Activated CD8-positive, alpha-beta T cell treated with anti-CD3 and anti-CD28 coated beads for 36 hours (primary cell): ENCODE measurements around the gene ASAP3. TPM values are rescaled to one million over a fixed set of nuclear protein-coding genes. Genes with fewer than 3 reads are reported as not detected.
"Not testable (repeated sequence)": the region's sequence is repeated elsewhere in the genome, so short reads cannot be mapped to it uniquely, and the experiment has no call there.

Experiments
- ATAC-seq: fragments of 200-7000 bp; cut with Tn5 transposase; one replicate; pipeline ENCODE4 v1.10.0; 2021; ENCODE audit warnings: mild to moderate bottlenecking, moderate library complexity
- CTCF ChIA-PET: fragments of 350-600 bp; sonication (Branson Sonifier 250); formaldehyde crosslinking; loops from one replicate; lab custom pipeline; 2021; ENCODE audit warnings: antibody characterized with exemption; lab: Charles Lee
- POLR2A ChIA-PET: fragments of 350-600 bp; sonication (Branson Sonifier 250); formaldehyde crosslinking; loops from one replicate; lab custom pipeline; 2021; ENCODE audit warnings: antibody characterized with exemption; lab: Charles Lee
- DNase-seq: peaks from one replicate; pipeline ENCODE4 v3.0.0-alpha.2; 2020
- H3K27ac Mint-ChIP-seq: one replicate; pipeline ENCODE4 v1.8.0; 2021; ENCODE audit warnings: mild to moderate bottlenecking, mixed read lengths
- H3K27me3 Mint-ChIP-seq: one replicate; pipeline ENCODE4 v1.8.0; 2021; ENCODE audit warnings: mixed read lengths
- H3K36me3 Mint-ChIP-seq: one replicate; pipeline ENCODE4 v1.8.0; 2021; ENCODE audit warnings: low read depth, mixed read lengths
- H3K4me1 Mint-ChIP-seq: one replicate; pipeline ENCODE4 v1.8.0; 2021; ENCODE audit warnings: low read depth, mixed read lengths
- H3K4me3 Mint-ChIP-seq: one replicate; pipeline ENCODE4 v1.8.0; 2021; ENCODE audit warnings: mild to moderate bottlenecking, moderate library complexity, mixed read lengths
- H3K9me3 Mint-ChIP-seq: one replicate; pipeline ENCODE4 v1.8.0; 2021; ENCODE audit warnings: mixed read lengths
- intact Hi-C: fragments of 100-400 bp; cut with micrococcal nuclease; formaldehyde crosslinking; loops from one replicate; pipeline ENCODE4 v1.10.0; 2022
- total RNA-seq, 2 experiments: library from RNA; stranded (reverse); gene quantifications; one replicate each; pipeline ENCODE4 v1.2.3, GENCODE V29; 2021
- TF ChIP-seq, protein P1 (sequence below): fragments of 200-600 bp; IDR thresholded peaks from one replicate; pipeline ENCODE4 v1.8.0; 2022; ENCODE audit warnings: antibody characterized with exemption, mild to moderate bottlenecking

The ASAP3 gene
- total RNA-seq, 2 experiments from 2014 or later, result 0.29 to 0.74 TPM

DNA sequence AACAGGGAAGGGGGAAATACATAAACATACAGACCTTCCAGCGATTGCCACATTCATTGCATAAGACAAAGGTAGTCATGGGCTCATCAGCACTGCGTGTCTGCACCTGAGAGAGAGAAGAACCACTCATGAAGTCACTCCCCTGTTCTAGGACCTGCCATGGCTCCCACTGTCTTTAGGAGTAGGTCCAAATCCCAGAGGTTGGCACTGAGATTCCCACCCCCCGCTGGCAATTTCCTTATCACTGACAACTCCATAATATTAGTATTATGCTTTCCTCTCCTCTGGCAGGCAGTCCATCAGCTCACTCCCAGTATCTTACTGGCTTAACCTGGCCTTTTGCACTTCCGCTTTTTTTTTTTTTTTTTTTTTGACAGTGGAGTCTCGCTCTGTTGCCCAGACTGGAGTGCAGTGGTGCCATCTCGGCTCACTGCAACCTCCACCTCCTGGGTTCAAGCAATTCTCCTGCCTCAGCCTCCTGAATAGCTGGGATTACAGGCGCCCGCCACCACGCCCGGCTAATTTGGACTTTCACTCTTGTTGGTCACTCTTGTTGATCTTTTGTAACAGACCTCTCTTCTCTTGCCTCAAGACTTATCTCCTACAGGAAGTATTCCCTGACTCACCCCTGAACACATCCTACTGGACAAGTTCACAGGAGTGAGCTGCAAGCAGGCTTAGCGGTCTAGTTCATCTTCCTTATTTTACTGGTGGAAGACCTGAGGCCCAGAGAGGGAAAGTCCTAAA lies 99.5 kb downstream of the ASAP3 start:
- ChIA-PET POLR2A (no interaction called here), CTCF (no interaction called here)
- Mint-ChIP-seq H3K27ac (no peak overlapping the region), H3K4me3 (no peak overlapping the region), H3K9me3 (no peaks in the 10 kb centered on the region), H3K27me3 (no peaks in the 10 kb centered on the region), H3K4me1 (no peaks in the 10 kb centered on the region), H3K36me3 (peaks cover 2% of the 10 kb centered on the region)
- intact Hi-C loops, result no loop called here
- no peak for ATAC-seq
- TF ChIP-seq, protein P1, sequence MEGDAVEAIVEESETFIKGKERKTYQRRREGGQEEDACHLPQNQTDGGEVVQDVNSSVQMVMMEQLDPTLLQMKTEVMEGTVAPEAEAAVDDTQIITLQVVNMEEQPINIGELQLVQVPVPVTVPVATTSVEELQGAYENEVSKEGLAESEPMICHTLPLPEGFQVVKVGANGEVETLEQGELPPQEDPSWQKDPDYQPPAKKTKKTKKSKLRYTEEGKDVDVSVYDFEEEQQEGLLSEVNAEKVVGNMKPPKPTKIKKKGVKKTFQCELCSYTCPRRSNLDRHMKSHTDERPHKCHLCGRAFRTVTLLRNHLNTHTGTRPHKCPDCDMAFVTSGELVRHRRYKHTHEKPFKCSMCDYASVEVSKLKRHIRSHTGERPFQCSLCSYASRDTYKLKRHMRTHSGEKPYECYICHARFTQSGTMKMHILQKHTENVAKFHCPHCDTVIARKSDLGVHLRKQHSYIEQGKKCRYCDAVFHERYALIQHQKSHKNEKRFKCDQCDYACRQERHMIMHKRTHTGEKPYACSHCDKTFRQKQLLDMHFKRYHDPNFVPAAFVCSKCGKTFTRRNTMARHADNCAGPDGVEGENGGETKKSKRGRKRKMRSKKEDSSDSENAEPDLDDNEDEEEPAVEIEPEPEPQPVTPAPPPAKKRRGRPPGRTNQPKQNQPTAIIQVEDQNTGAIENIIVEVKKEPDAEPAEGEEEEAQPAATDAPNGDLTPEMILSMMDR, result no peak
- no peak for DNase-seq

DNA sequence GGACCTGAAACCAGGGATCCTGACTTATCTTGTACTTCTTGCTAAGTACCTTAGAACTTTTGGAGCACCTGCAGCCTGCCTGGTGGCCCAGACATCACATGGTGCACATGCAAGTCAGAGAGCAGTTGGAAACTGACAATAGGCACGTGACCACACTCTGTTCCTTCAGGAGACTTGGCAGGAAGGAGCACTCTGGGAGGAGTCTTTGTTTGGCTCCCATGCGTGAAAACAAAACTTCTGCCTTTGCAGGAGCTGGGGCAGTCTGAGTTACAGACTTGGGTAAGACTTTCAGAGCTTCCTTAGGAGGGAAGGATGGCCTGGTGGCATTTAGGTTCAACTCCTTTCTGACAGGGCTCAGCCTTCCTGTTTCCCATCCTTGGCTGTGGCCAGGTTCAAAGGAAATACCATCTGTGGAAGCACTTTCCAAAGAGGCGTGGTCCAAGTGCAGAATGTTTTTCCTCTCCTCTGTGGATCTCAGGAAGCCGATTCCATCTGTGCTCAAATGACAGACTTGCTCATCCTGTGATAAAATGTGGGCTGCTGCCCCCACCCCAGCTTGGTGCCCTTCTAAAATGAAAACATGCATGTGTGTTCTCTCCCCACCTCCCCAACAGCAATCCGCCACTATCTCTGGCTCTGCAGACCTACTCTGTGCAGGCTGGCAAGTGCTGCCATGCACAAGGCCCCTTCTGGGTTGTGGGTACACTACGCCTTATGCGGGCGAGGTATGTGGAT lies 100.2 kb downstream of the ASAP3 start:
- ATAC-seq (no peak), DNase-seq (no peak)
- intact Hi-C loops, result no loop called here
- Mint-ChIP-seq H3K4me1 (no peaks in the 10 kb centered on the region), H3K27ac (no peak overlapping the region), H3K36me3 (peaks cover 2% of the 10 kb centered on the region), H3K27me3 (no peaks in the 10 kb centered on the region), H3K9me3 (no peaks in the 10 kb centered on the region), H3K4me3 (no peak overlapping the region)
- ChIA-PET POLR2A (no interaction called here), CTCF (no interaction called here)
- TF ChIP-seq, protein P1, result no peak

DNA sequence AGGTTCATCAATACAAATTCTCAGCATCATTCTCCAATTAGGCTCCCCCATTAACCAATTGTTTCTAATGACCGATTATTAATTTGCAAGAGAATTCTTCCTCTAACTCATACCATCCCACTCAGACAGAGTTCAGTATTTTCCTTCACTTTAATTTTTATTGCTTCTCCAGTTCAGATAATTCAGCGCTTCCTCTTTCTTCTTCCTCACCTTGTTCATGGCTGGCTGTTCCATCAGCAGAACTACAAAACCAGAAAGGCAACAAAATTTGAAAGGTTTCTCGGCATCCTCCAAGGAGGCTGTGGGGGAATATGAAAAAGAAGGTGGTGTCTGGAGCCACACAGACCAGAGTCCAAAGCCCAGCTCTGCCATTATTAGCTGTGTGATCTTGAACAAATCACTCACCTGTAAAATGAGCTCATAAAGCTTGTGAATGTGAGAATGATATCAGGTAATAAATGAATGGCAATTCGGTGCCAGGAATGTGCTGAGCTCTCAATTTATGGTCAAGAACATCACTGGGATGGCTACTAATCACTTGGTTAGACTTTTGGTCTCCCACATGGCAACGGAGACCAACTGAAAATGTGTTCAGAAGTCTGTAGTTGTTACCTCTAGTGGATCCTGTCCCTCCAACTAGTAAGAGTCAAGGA lies 102.6 kb downstream of the ASAP3 start:
- TF ChIP-seq, protein P1, result no peak
- POLR2A ChIA-PET, result interaction anchor here (0.7 to 1.5 kb wide), 3 partner anchors 13 to 117 kb away, joined by 3 to 4 read pairs (median 3); no protein-coding TSS in a partner anchor
- ATAC-seq (no peak), DNase-seq (no peak)
- H3K36me3 Mint-ChIP-seq, result peaks cover 2% of the 10 kb centered on the region
- H3K4me1 Mint-ChIP-seq, result no peaks in the 10 kb centered on the region
- CTCF ChIA-PET, result interaction anchor here (2.0 kb wide), 1 partner anchor 23 kb away, joined by 8 read pairs; no protein-coding TSS in a partner anchor
- intact Hi-C loops, result no loop called here
- no peaks in the 10 kb centered on the region for H3K9me3 Mint-ChIP-seq
- no peak overlapping the region for H3K4me3 Mint-ChIP-seq
- no peak overlapping the region for H3K27ac Mint-ChIP-seq
- no peaks in the 10 kb centered on the region for H3K27me3 Mint-ChIP-seq

DNA sequence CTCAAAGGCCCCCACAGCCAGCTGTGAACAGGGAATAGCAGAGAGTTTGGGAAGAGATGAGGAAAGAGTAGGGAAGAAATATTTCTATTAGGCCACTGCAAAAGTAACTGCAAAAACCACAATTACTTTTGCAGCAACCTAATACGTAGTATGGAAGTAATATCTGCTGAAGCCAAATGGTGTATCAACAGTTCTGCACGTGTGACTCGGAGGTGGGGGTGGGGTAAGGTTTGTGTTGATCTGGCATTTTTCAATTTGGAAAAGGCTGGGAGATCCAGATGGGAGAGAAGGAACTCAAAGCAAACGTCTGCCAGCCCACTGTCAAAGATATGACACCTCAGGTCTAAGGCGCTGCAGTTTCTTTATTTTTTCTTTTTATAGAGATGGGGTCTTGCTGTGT lies 103.3 kb downstream of the ASAP3 start:
- ChIA-PET CTCF (interaction anchor here (0.9 to 1.2 kb wide), 2 partner anchors 23 to 24 kb away, joined by 3 read pairs; no protein-coding TSS in a partner anchor), POLR2A (no interaction called here)
- ATAC-seq (no peak), DNase-seq (no peak)
- Mint-ChIP-seq H3K27ac (no peak overlapping the region), H3K9me3 (no peaks in the 10 kb centered on the region), H3K4me1 (no peaks in the 10 kb centered on the region), H3K36me3 (peaks cover 2% of the 10 kb centered on the region), H3K4me3 (no peak overlapping the region), H3K27me3 (no peaks in the 10 kb centered on the region)
- TF ChIP-seq, protein P1, result no peak
- intact Hi-C loops, result no loop called here

DNA sequence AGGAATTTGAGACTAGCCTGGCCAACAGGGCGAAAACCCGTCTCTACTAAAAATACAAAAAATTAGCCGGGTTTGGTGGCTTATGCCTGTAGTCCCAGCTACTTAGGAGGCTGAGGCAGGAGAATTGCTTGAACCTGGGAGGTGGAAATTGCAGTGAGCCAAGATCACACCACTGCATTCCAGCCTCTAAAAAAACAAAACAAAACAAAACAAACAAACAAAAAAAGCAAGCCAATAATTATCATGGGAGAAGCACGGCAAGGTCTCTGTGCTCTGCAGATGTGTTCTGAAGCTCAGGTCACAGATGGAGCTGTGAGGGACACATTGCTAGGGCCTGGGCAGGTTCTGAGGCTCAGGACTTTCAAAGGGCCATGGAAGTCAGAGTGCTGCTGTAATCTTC lies 103.7 kb downstream of the ASAP3 start:
- H3K9me3 Mint-ChIP-seq, H3K4me3 Mint-ChIP-seq, H3K36me3 Mint-ChIP-seq, H3K4me1 Mint-ChIP-seq, intact Hi-C loops, H3K27ac Mint-ChIP-seq, POLR2A ChIA-PET, ATAC-seq, DNase-seq, H3K27me3 Mint-ChIP-seq: not testable (repeated sequence)
- CTCF ChIA-PET, result interaction anchor here (0.9 to 1.2 kb wide), 2 partner anchors 23 to 24 kb away, joined by 3 read pairs; no protein-coding TSS in a partner anchor

Other genes with a start within 250 kb of the ASAP3 start
- gene HNRNPR, start 139.9 kb downstream of the ASAP3 start, total RNA-seq, result 100 to 1,000 TPM; 190 to 203 TPM
- 1 to 10 TPM; 5.8 to 7.2 TPM for gene ZNF436, start 114.3 kb downstream of the ASAP3 start, total RNA-seq
- gene TCEA3, start 59.4 kb downstream of the ASAP3 start, total RNA-seq, result 1 to 10 TPM; 7.0 to 8.3 TPM
- 10 to 100 TPM; 23.7 to 25.3 TPM for gene E2F2, start 47.1 kb upstream of the ASAP3 start, total RNA-seq
- gene ID3, start 75.3 kb upstream of the ASAP3 start, total RNA-seq, result 10 to 100 TPM; 70.4 to 74.3 TPM
- 1,000 to 10,000 TPM; 1,493 to 1,569 TPM for gene RPL11, start 207.6 kb upstream of the ASAP3 start, total RNA-seq